HepG2 (cell line): ENCODE results near the gene CDHR4. TPM values are rescaled to one million over a fixed set of nuclear protein-coding genes. Genes with fewer than 3 reads are reported as not detected.

Experiments used
- AKAP8 ChIP-seq: sonication (generic); formaldehyde crosslinking; IDR thresholded peaks from 2 replicates; pipeline ENCODE4 v1.5.1; 2020; ENCODE audit warnings: mild to moderate bottlenecking, missing genetic modification reagents
- CCAR2 ChIP-seq: fragments of 200-400 bp; formaldehyde crosslinking; optimal IDR thresholded peaks from 2 replicates; pipeline ENCODE3; 2018; ENCODE audit warnings: low read depth, mild to moderate bottlenecking, low read length, moderate library complexity
- CCDC6 ChIP-seq: sonication (generic); formaldehyde crosslinking; IDR thresholded peaks from 2 replicates; pipeline ENCODE4 v1.8.1; 2022; ENCODE audit warnings: mild to moderate bottlenecking, missing genetic modification reagents, moderate library complexity
- CEBPG ChIP-seq: IDR thresholded peaks from 2 replicates; pipeline ENCODE4 v1.6.1; 2016
- GATAD1 ChIP-seq: IDR thresholded peaks from 2 replicates; pipeline ENCODE4 v1.6.1; 2016; ENCODE audit warnings: missing genetic modification reagents, missing compliant biosample characterization
- HCFC1 ChIP-seq: fragments of 150-350 bp; IDR thresholded peaks from 2 replicates; pipeline ENCODE4 v1.6.1; 2014; ENCODE audit warnings: low read depth, low read length
- HNF4A ChIP-seq: sonication (generic); formaldehyde crosslinking; IDR thresholded peaks from 2 replicates; pipeline ENCODE4 v1.4.0; 2020; ENCODE audit warnings: missing genetic modification reagents
- KDM3A ChIP-seq: IDR thresholded peaks from 2 replicates; pipeline ENCODE4 v1.6.1; 2018; ENCODE audit warnings: low read depth, missing compliant biosample characterization
- MED1 ChIP-seq: sonication (generic); formaldehyde crosslinking; IDR thresholded peaks from 2 replicates; pipeline ENCODE4 v1.4.0; 2020; ENCODE audit warnings: missing genetic modification reagents
- NBN ChIP-seq: fragments of 450-650 bp; conservative IDR thresholded peaks from 2 replicates; pipeline ENCODE4 v1.6.1; 2017
- RFXAP ChIP-seq: sonication (generic); formaldehyde crosslinking; IDR thresholded peaks from 2 replicates; pipeline ENCODE4 v1.4.0; 2020; ENCODE audit warnings: missing genetic modification reagents, borderline replicate concordance
- SMAD3 ChIP-seq: sonication (generic); formaldehyde crosslinking; IDR thresholded peaks from 2 replicates; pipeline ENCODE4 v1.4.0; 2020; ENCODE audit warnings: missing genetic modification reagents
- TAF1 ChIP-seq: sonication (generic); formaldehyde crosslinking; IDR thresholded peaks from 2 replicates; pipeline ENCODE4 v1.4.0; 2020; ENCODE audit warnings: missing genetic modification reagents
- ZBTB7A ChIP-seq: sonication (generic); formaldehyde crosslinking; IDR thresholded peaks from 2 replicates; pipeline ENCODE4 v1.8.0; 2022; ENCODE audit warnings: mild to moderate bottlenecking, missing genetic modification reagents
- ZMYM2 ChIP-seq: sonication (generic); formaldehyde crosslinking; IDR thresholded peaks from 2 replicates; pipeline ENCODE4 v1.8.0; 2022; ENCODE audit warnings: mild to moderate bottlenecking, missing genetic modification reagents
- ZNF17 ChIP-seq: sonication (generic); formaldehyde crosslinking; IDR thresholded peaks from 2 replicates; pipeline ENCODE4 v1.5.0; 2020; ENCODE audit warnings: mild to moderate bottlenecking, missing genetic modification reagents
- ZNF317 ChIP-seq: sonication (generic); formaldehyde crosslinking; IDR thresholded peaks from 2 replicates; pipeline ENCODE4 v1.5.0; 2020; ENCODE audit warnings: mild to moderate bottlenecking, missing genetic modification reagents
- ZNF607 ChIP-seq: sonication (generic); formaldehyde crosslinking; IDR thresholded peaks from 2 replicates; pipeline ENCODE4 v1.5.1; 2020; ENCODE audit warnings: missing genetic modification reagents, mild to moderate bottlenecking, borderline replicate concordance
- ZNF687 ChIP-seq: sonication (generic); formaldehyde crosslinking; IDR thresholded peaks from 2 replicates; pipeline ENCODE4 v1.5.1; 2020; ENCODE audit warnings: mild to moderate bottlenecking, missing genetic modification reagents, moderate library complexity
- ZNF782 ChIP-seq: sonication (generic); formaldehyde crosslinking; IDR thresholded peaks from 2 replicates; pipeline ENCODE4 v1.4.0; 2020; ENCODE audit warnings: missing genetic modification reagents, mild to moderate bottlenecking, borderline replicate concordance
- polyA plus RNA-seq, 8 experiments: library from polyadenylated mRNA; depleted of rRNA in 3 of 8; stranded (reverse) in 7 of 8; unstranded in 1 of 8; fragments of >200 nt; fragmentation: Illumina TruSeq in 4 of 8; extraction: Trizol in 4 of 8; gene quantifications; 2 replicates each; pipeline versions ENCODE4 v1.2.1 to v1.2.3, GENCODE V29; 2011 to 2016; ENCODE audit warnings: low read depth in 4 of 8, missing spikeins in 1 of 8, mixed read lengths in 1 of 8; ENCODE audit not compliant: insufficient read depth in 1 of 8
- total RNA-seq, 5 experiments: library from RNA; depleted of rRNA; stranded (reverse); fragments of >200 nt; fragmentation: Illumina TruSeq; extraction: Trizol; gene quantifications; 2 replicates each; pipeline ENCODE4 v1.2.3, GENCODE V29; 2016; ENCODE audit warnings: low read depth in 1 of 5
- TF ChIP-seq, protein P1 (sequence below): IDR thresholded peaks from 2 replicates; pipeline ENCODE4 v1.6.1; 2016; ENCODE audit warnings: low read depth, missing genetic modification reagents, missing compliant biosample characterization

CDHR4 gene
- total and polyA plus RNA-seq, 2 of the 13 experiments (the other 11 are each of a cell fraction or from before 2014, with no cell fraction given) = 0.21 TPM; not detected in 1

DNA sequence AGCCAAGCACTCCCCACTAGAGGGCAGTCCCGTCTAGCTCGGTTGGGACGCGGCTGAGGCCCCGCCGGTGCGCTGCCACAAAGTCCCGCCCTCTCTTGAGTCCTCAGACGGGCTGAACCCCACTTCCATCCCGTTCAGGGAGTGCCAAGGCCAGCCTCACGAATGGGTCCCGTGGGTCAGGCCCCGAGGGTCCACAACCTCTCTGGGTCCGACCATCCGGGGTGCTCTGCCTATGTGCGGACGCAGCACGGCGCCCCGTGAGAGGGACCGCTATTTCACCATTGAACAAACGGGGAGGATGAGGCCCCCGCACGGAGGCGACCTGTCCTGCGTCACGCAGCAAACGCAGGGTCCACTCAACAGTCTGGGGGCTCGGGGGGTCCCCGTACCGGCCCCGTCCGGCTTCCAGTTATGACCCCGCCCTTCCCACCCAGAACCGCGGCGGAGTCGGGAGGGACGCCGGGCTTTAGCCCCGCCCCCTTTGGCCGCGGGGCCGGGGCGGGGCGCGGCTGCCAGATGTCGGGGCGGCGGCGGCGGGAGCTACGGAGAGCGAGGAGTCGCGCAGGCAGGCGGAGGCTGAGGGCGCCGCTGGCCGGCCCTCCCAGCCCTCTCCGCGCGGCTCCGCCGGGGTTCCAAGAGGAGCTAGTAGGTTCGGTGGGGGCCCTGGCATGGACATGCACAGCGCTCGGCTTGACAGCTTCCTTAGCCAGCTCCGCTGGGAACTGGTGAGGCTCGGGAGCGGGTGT, 3.2 kb upstream of the CDHR4 start, which contains the start of gene INKA1 (continued):
- no peak for TF ChIP-seq ZNF782 (CRISPR knock-in tag)
- no peak for TF ChIP-seq ZMYM2
- 0 out of 2 replicates have a peak, but pooled peaks have one; percentile 35 for TF ChIP-seq HNF4A (CRISPR knock-in tag)
- TF ChIP-seq CCAR2 = no peak
- no peak for TF ChIP-seq ZNF607 (CRISPR knock-in tag)
- peak; percentile 56 for TF ChIP-seq GATAD1
- TF ChIP-seq CCDC6 (CRISPR knock-in tag) = no peak
- 0 out of 2 replicates have a peak, but pooled peaks have one; percentile 22 for TF ChIP-seq CEBPG
- peak; percentile 63; the same call in 1 of the 2 replicates for TF ChIP-seq SMAD3 (CRISPR knock-in tag)
- TF ChIP-seq ZNF17 = no peak
- TF ChIP-seq NBN = no peak
- TF ChIP-seq TAF1 (CRISPR knock-in tag) = no peak
- no peak for TF ChIP-seq HCFC1
- 0 out of 2 replicates have a peak, but pooled peaks have one; percentile 30 for TF ChIP-seq ZBTB7A (CRISPR knock-in tag)
- TF ChIP-seq, protein P1, sequence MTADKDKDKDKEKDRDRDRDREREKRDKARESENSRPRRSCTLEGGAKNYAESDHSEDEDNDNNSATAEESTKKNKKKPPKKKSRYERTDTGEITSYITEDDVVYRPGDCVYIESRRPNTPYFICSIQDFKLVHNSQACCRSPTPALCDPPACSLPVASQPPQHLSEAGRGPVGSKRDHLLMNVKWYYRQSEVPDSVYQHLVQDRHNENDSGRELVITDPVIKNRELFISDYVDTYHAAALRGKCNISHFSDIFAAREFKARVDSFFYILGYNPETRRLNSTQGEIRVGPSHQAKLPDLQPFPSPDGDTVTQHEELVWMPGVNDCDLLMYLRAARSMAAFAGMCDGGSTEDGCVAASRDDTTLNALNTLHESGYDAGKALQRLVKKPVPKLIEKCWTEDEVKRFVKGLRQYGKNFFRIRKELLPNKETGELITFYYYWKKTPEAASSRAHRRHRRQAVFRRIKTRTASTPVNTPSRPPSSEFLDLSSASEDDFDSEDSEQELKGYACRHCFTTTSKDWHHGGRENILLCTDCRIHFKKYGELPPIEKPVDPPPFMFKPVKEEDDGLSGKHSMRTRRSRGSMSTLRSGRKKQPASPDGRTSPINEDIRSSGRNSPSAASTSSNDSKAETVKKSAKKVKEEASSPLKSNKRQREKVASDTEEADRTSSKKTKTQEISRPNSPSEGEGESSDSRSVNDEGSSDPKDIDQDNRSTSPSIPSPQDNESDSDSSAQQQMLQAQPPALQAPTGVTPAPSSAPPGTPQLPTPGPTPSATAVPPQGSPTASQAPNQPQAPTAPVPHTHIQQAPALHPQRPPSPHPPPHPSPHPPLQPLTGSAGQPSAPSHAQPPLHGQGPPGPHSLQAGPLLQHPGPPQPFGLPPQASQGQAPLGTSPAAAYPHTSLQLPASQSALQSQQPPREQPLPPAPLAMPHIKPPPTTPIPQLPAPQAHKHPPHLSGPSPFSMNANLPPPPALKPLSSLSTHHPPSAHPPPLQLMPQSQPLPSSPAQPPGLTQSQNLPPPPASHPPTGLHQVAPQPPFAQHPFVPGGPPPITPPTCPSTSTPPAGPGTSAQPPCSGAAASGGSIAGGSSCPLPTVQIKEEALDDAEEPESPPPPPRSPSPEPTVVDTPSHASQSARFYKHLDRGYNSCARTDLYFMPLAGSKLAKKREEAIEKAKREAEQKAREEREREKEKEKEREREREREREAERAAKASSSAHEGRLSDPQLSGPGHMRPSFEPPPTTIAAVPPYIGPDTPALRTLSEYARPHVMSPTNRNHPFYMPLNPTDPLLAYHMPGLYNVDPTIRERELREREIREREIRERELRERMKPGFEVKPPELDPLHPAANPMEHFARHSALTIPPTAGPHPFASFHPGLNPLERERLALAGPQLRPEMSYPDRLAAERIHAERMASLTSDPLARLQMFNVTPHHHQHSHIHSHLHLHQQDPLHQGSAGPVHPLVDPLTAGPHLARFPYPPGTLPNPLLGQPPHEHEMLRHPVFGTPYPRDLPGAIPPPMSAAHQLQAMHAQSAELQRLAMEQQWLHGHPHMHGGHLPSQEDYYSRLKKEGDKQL (CRISPR knock-in tag) = no peak
- peak; percentile 79; the same call in 1 of the 2 replicates for TF ChIP-seq KDM3A (CRISPR knock-in tag)
- 0 out of 2 replicates have a peak, but pooled peaks have one; percentile 1 for TF ChIP-seq MED1 (CRISPR knock-in tag)
- peak; percentile 59; the same call in 1 of the 2 replicates for TF ChIP-seq ZNF317 (CRISPR knock-in tag)
- TF ChIP-seq ZNF687 (CRISPR knock-in tag) = peak; percentile 84; the same call in 1 of the 2 replicates
- no peak for TF ChIP-seq AKAP8 (CRISPR knock-in tag)
- TF ChIP-seq RFXAP (CRISPR knock-in tag) = peak; percentile 56; the same call in 1 of the 2 replicates
